Measurements from ENCODE around the gene HMGCL.

Gene HMGCL

DNA sequence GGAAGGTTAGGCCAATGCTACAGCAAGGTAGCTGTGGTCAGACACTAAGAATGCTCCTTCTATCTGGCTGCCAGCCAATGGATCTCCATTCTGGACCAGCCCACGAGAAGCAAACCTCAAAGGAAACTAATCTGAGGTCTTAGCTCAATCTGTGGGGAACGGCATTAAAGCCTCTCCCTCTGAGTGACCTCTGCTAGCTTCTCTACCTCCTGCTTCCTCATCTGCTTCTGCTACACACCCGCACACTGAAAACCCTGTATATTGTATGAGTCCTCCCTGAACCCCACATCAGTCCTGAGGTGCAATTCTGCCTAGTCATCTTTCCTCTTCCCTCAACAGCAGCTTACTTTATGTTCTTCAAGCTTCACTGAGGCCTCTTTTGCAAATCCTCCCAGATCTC lies 17.8 kb downstream of the HMGCL start:
- Histone ChIP-seq H3K4me1 (ENCODE audit: insufficient read depth, low read length, poor library complexity, severe bottlenecking) (peaks cover 6% of the 10 kb centered on the region), H3K4me3 (ENCODE audit: low read length, poor library complexity, severe bottlenecking) (no peak overlapping the region), H2AFZ (ENCODE audit: low read length) (no peak overlapping the region), H3K9ac (ENCODE audit: low read depth, low read length, poor library complexity, severe bottlenecking) (no peak overlapping the region), H3K36me3 (ENCODE audit: insufficient read depth, low read length) (no peaks in the 10 kb centered on the region), H3K27me3 (ENCODE audit: insufficient read depth, low read length, poor library complexity, severe bottlenecking) (no peaks in the 10 kb centered on the region), H3F3A (ENCODE audit: low read depth) (no peaks in the 10 kb centered on the region), H3K9me3 (ENCODE audit: insufficient read depth, low read depth, low read length) (no peaks in the 10 kb centered on the region), H3K9me2 (replicated peaks; ENCODE audit: low read depth, low read length) (no peaks in the 10 kb centered on the region), H3K79me2 (ENCODE audit: insufficient read depth, low read length) (no peaks in the 10 kb centered on the region), H3K4me2 (ENCODE audit: low read depth, low read length, poor library complexity, severe bottlenecking) (no peak overlapping the region), H4K20me1 (ENCODE audit: insufficient read depth, low read length, poor library complexity, severe bottlenecking) (no peaks in the 10 kb centered on the region)
- no peak for TF ChIP-seq EZH2phosphoT487 (IDR thresholded peaks at IDR 0.05; ENCODE audit: borderline replicate concordance)
- TF ChIP-seq, protein P1, sequence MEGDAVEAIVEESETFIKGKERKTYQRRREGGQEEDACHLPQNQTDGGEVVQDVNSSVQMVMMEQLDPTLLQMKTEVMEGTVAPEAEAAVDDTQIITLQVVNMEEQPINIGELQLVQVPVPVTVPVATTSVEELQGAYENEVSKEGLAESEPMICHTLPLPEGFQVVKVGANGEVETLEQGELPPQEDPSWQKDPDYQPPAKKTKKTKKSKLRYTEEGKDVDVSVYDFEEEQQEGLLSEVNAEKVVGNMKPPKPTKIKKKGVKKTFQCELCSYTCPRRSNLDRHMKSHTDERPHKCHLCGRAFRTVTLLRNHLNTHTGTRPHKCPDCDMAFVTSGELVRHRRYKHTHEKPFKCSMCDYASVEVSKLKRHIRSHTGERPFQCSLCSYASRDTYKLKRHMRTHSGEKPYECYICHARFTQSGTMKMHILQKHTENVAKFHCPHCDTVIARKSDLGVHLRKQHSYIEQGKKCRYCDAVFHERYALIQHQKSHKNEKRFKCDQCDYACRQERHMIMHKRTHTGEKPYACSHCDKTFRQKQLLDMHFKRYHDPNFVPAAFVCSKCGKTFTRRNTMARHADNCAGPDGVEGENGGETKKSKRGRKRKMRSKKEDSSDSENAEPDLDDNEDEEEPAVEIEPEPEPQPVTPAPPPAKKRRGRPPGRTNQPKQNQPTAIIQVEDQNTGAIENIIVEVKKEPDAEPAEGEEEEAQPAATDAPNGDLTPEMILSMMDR (conservative IDR thresholded peaks at IDR 0.05; ENCODE audit: low read length): no peak

DNA sequence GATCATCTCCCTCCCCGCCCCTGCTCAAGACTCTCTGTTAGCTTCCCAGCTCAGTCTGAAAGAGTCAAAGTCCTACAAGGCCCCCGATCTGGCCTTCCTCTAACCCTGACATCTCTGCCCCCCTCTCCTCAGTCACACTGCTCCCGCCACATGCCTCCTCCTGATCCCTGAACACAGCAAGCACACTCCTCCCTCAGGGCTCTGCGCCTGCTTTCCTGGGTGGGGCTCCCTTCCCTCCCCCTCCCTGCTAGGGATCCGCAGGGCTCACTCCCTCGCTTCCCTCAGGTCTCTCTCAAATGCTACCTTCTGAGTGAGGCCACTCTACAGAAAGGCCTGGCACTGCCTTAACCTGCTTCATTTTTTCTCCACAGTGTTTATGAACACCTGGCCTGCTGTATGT lies 18.9 kb downstream of the HMGCL start:
- H3K79me2 ChIP-seq (ENCODE audit: insufficient read depth, low read length): no peaks in the 10 kb centered on the region
- H3K36me3 ChIP-seq (ENCODE audit: insufficient read depth, low read length): no peaks in the 10 kb centered on the region
- peaks cover 10% of the 10 kb centered on the region for H3K4me1 ChIP-seq (ENCODE audit: insufficient read depth, low read length, poor library complexity, severe bottlenecking)
- H2AFZ ChIP-seq (ENCODE audit: low read length): no peak overlapping the region
- no peak overlapping the region for H3K4me3 ChIP-seq (ENCODE audit: low read length, poor library complexity, severe bottlenecking)
- H3K9ac ChIP-seq (ENCODE audit: low read depth, low read length, poor library complexity, severe bottlenecking): no peak overlapping the region
- H3K4me2 ChIP-seq (ENCODE audit: low read depth, low read length, poor library complexity, severe bottlenecking): no peak overlapping the region
- no peaks in the 10 kb centered on the region for H3F3A ChIP-seq (ENCODE audit: low read depth)
- no peaks in the 10 kb centered on the region for H3K27me3 ChIP-seq (ENCODE audit: insufficient read depth, low read length, poor library complexity, severe bottlenecking)
- no peaks in the 10 kb centered on the region for H3K9me3 ChIP-seq (ENCODE audit: insufficient read depth, low read depth, low read length)
- TF ChIP-seq, protein P1 (conservative IDR thresholded peaks at IDR 0.05; ENCODE audit: low read length): no peak
- TF ChIP-seq EZH2phosphoT487 (IDR thresholded peaks at IDR 0.05; ENCODE audit: borderline replicate concordance): no peak
- H4K20me1 ChIP-seq (ENCODE audit: insufficient read depth, low read length, poor library complexity, severe bottlenecking): no peaks in the 10 kb centered on the region
- no peaks in the 10 kb centered on the region for H3K9me2 ChIP-seq (replicated peaks; ENCODE audit: low read depth, low read length)

DNA sequence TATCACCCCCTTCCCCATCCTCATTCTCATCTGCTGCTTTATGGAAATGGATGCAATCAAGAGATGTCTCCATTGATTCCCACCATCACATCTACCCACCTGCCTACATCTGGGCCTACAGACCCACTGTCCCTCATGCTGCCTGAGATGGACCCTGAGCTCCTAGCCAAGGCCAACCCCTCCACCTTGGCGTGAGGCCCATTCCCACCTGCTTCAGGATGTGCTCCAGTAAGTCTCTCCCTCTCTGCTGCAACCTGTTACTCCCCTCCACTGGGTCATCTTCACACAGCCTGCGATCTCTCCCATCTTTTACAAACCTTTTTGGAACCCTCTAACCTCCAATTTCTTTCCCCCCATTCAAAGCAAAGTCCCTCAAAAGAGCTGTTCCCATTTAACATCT lies 20.2 kb downstream of the HMGCL start:
- H3K27me3 ChIP-seq (ENCODE audit: insufficient read depth, low read length, poor library complexity, severe bottlenecking): no peaks in the 10 kb centered on the region
- no peaks in the 10 kb centered on the region for H3K79me2 ChIP-seq (ENCODE audit: insufficient read depth, low read length)
- H3K9me3 ChIP-seq (ENCODE audit: insufficient read depth, low read depth, low read length): no peaks in the 10 kb centered on the region
- TF ChIP-seq EZH2phosphoT487 (IDR thresholded peaks at IDR 0.05; ENCODE audit: borderline replicate concordance): no peak
- TF ChIP-seq, protein P1 (conservative IDR thresholded peaks at IDR 0.05; ENCODE audit: low read length): no peak
- H3F3A ChIP-seq (ENCODE audit: low read depth): no peaks in the 10 kb centered on the region
- no peak overlapping the region for H2AFZ ChIP-seq (ENCODE audit: low read length)
- peaks cover 14% of the 10 kb centered on the region for H3K4me1 ChIP-seq (ENCODE audit: insufficient read depth, low read length, poor library complexity, severe bottlenecking)
- H3K4me3 ChIP-seq (ENCODE audit: low read length, poor library complexity, severe bottlenecking): no peak overlapping the region
- H4K20me1 ChIP-seq (ENCODE audit: insufficient read depth, low read length, poor library complexity, severe bottlenecking): peaks cover 5% of the 10 kb centered on the region
- H3K9ac ChIP-seq (ENCODE audit: low read depth, low read length, poor library complexity, severe bottlenecking): no peak overlapping the region
- no peak overlapping the region for H3K4me2 ChIP-seq (ENCODE audit: low read depth, low read length, poor library complexity, severe bottlenecking)
- no peaks in the 10 kb centered on the region for H3K36me3 ChIP-seq (ENCODE audit: insufficient read depth, low read length)
- no peaks in the 10 kb centered on the region for H3K9me2 ChIP-seq (replicated peaks; ENCODE audit: low read depth, low read length)
